ENCODE results near the gene PIK3CD.

Gene PIK3CD

GRCh38 chr1:9655836-9656235 is 4.3 kb downstream of the PIK3CD start:
- H3K79me2 ChIP-seq (ENCODE audit: control insufficient read depth, low read length): peaks cover 66% of the 10 kb centered on the region

GRCh38 chr1:9657521-9658032 is 6.0 kb downstream of the PIK3CD start:
- no peaks in the 10 kb centered on the region for H3K27me3 ChIP-seq (ENCODE audit: control insufficient read depth, low read length)
- no peaks in the 10 kb centered on the region for H3K9me3 ChIP-seq (ENCODE audit: control insufficient read depth, insufficient read depth, low read length)
- peaks cover 22% of the 10 kb centered on the region for H3F3A ChIP-seq (ENCODE audit: control insufficient read depth, insufficient read depth)
- no peak overlapping the region for H3K27ac ChIP-seq (ENCODE audit: low read depth, low read length)
- TF ChIP-seq CTCF (IDR thresholded peaks at IDR 0.05; ENCODE audit: low read depth, low read length, poor library complexity, severe bottlenecking) (no peak), EZH2phosphoT487 (IDR thresholded peaks at IDR 0.05; ENCODE audit: borderline replicate concordance, low read length) (no peak)
- peaks cover 72% of the 10 kb centered on the region for H3K79me2 ChIP-seq (ENCODE audit: control insufficient read depth, low read length)
- H4K20me1 ChIP-seq (ENCODE audit: control insufficient read depth, insufficient read depth, low read depth, low read length): no peaks in the 10 kb centered on the region
- H3K4me1 ChIP-seq (ENCODE audit: control insufficient read depth, low read length): peaks cover 50% of the 10 kb centered on the region
- no peak overlapping the region for H3K4me2 ChIP-seq (ENCODE audit: low read length)
- H3K36me3 ChIP-seq (ENCODE audit: control insufficient read depth, low read length): 0 out of 2 replicates have a peak, but pooled peaks cover 2% of the 10 kb centered on the region
- H3K4me3 ChIP-seq (ENCODE audit: low read length): no peak overlapping the region
- H3K9me2 ChIP-seq (replicated peaks; ENCODE audit: control insufficient read depth, low read length): no peaks in the 10 kb centered on the region

More at GRCh38 chr1:9655836-9656235, 4.3 kb downstream of the PIK3CD start:
- H3K36me3 ChIP-seq (ENCODE audit: control insufficient read depth, low read length): 0 out of 2 replicates have a peak, but pooled peaks cover 2% of the 10 kb centered on the region
- H3K4me3 ChIP-seq (ENCODE audit: low read length): peak overlapping the region; percentile 86; the same call in 1 of the 2 replicates
- H4K20me1 ChIP-seq (ENCODE audit: control insufficient read depth, insufficient read depth, low read depth, low read length): no peaks in the 10 kb centered on the region
- H3K4me1 ChIP-seq (ENCODE audit: control insufficient read depth, low read length): peaks cover 57% of the 10 kb centered on the region
- H3K9me3 ChIP-seq (ENCODE audit: control insufficient read depth, insufficient read depth, low read length): no peaks in the 10 kb centered on the region
- TF ChIP-seq CTCF (IDR thresholded peaks at IDR 0.05; ENCODE audit: low read depth, low read length, poor library complexity, severe bottlenecking): no peak
- no peak for TF ChIP-seq EZH2phosphoT487 (IDR thresholded peaks at IDR 0.05; ENCODE audit: borderline replicate concordance, low read length)
- H3K4me2 ChIP-seq (ENCODE audit: low read length): peak overlapping the region; percentile 85
- no peaks in the 10 kb centered on the region for H3K27me3 ChIP-seq (ENCODE audit: control insufficient read depth, low read length)
- H3K27ac ChIP-seq (ENCODE audit: low read depth, low read length): peak overlapping the region; percentile 90; the same call in 1 of the 2 replicates
- H3F3A ChIP-seq (ENCODE audit: control insufficient read depth, insufficient read depth): peaks cover 22% of the 10 kb centered on the region
- no peaks in the 10 kb centered on the region for H3K9me2 ChIP-seq (replicated peaks; ENCODE audit: control insufficient read depth, low read length)

- Histone ChIP-seq H3K4me3 (ENCODE audit: low read length) (no peak overlapping the region), H3K4me2 (ENCODE audit: low read length) (no peak overlapping the region), H3F3A (ENCODE audit: control insufficient read depth, insufficient read depth) (peaks cover 18% of the 10 kb centered on the region), H3K4me1 (ENCODE audit: control insufficient read depth, low read length) (peaks cover 44% of the 10 kb centered on the region), H3K27ac (ENCODE audit: low read depth, low read length) (no peak overlapping the region), H4K20me1 (ENCODE audit: control insufficient read depth, insufficient read depth, low read depth, low read length) (no peaks in the 10 kb centered on the region), H3K36me3 (ENCODE audit: control insufficient read depth, low read length) (0 out of 2 replicates have a peak, but pooled peaks cover 2% of the 10 kb centered on the region), H3K27me3 (ENCODE audit: control insufficient read depth, low read length) (no peaks in the 10 kb centered on the region), H3K9me2 (replicated peaks; ENCODE audit: control insufficient read depth, low read length) (no peaks in the 10 kb centered on the region), H3K9me3 (ENCODE audit: control insufficient read depth, insufficient read depth, low read length) (no peaks in the 10 kb centered on the region), H3K79me2 (ENCODE audit: control insufficient read depth, low read length) (peaks cover 71% of the 10 kb centered on the region)
- TF ChIP-seq EZH2phosphoT487 (IDR thresholded peaks at IDR 0.05; ENCODE audit: borderline replicate concordance, low read length) (no peak), CTCF (IDR thresholded peaks at IDR 0.05; ENCODE audit: low read depth, low read length, poor library complexity, severe bottlenecking) (no peak)
These were observed 6.7 kb downstream of the PIK3CD start for GRCh38 chr1:9658199-9658598.
